Measurements from ENCODE around the gene SLC39A13. TPM values are rescaled to one million over a fixed set of nuclear protein-coding genes. Genes with fewer than 3 reads are reported as not detected.

SLC39A13 gene
- total RNA-seq, 1 donor from 2014 or later = 36.0 TPM

- TF ChIP-seq CTCF (conservative IDR thresholded peaks at IDR 0.05) = no peak
- Mint-ChIP-seq H3K27ac (ENCODE audit: unreplicated experiment) (peak overlapping the region; percentile 94), H3K36me3 (ENCODE audit: low read depth) (no peaks in the 10 kb centered on the region), H3K4me1 (peaks cover 19% of the 10 kb centered on the region), H3K27me3 (ENCODE audit: low read depth) (no peaks in the 10 kb centered on the region), H3K4me3 (peak overlapping the region; percentile 92), H3K9me3 (no peaks in the 10 kb centered on the region)
- no peak for DNase-seq (ENCODE audit: low read depth, low spot score)
Measured at GRCh38 chr11:47406896-47407745, 1.3 kb upstream of the SLC39A13 start.

- Mint-ChIP-seq H3K27me3 (ENCODE audit: low read depth) (no peaks in the 10 kb centered on the region), H3K27ac (ENCODE audit: unreplicated experiment) (peak overlapping the region; percentile 92), H3K4me3 (peak overlapping the region; percentile 91), H3K4me1 (peaks cover 19% of the 10 kb centered on the region), H3K9me3 (no peaks in the 10 kb centered on the region), H3K36me3 (ENCODE audit: low read depth) (no peaks in the 10 kb centered on the region)
- DNase-seq (ENCODE audit: low read depth, low spot score) = no peak
- no peak for TF ChIP-seq CTCF (conservative IDR thresholded peaks at IDR 0.05)
Measured at GRCh38 chr11:47408598-47409439, 429 bp downstream of the SLC39A13 start.

DNA sequence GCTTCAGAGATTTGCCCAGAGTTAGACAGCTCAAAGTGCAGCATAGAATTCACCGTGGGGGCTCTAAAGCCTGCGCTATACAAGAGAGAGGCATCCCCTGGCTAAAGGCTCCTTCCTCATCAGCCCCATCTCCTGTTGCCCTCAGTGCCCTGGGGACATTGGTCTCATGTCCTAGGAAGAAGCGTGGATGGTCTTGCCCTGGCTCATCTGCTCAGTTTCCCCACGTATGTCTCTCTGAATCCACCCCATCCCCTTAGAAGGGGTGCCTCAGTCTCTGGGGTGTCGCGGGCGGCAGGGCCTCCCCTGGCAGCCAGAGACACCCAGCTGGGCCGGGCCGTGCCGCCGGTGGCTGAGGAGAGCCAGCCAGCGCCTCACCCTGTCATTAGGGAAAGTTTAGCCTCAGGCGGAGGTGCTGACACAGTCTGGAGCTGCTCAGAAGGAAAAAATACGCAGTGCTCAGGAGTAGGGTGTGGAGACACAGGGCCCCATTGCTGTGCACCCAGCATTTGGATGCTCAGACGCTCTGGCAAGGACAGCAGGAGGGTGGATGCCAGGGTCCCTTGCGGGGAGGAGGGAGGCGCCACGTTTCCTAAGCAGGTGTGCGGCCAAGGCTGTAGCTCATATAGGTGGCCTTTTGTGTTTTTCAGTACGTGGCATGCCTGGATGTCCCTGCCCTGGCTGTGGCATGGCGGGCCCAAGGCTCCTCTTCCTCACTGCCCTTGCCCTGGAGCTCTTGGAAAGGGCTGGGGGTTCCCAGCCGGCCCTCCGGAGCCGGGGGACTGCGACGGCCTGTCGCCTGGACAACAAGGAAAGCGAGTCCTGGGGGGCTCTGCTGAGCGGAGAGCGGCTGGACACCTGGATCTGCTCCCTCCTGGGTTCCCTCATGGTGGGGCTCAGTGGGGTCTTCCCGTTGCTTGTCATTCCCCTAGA lies 1.3 kb downstream of the SLC39A13 start:
- no peak for DNase-seq (ENCODE audit: low read depth, low spot score)
- no peaks in the 10 kb centered on the region for H3K9me3 Mint-ChIP-seq
- H3K4me3 Mint-ChIP-seq = peak overlapping the region; percentile 91
- no peak for TF ChIP-seq CTCF (conservative IDR thresholded peaks at IDR 0.05)
- peaks cover 19% of the 10 kb centered on the region for H3K4me1 Mint-ChIP-seq
- no peaks in the 10 kb centered on the region for H3K27me3 Mint-ChIP-seq (ENCODE audit: low read depth)
- H3K36me3 Mint-ChIP-seq (ENCODE audit: low read depth) = peaks cover 3% of the 10 kb centered on the region
- no peak overlapping the region for H3K27ac Mint-ChIP-seq (ENCODE audit: unreplicated experiment)

- H3K4me1 Mint-ChIP-seq = peaks cover 19% of the 10 kb centered on the region
- no peaks in the 10 kb centered on the region for H3K9me3 Mint-ChIP-seq
- peak overlapping the region; percentile 68 for H3K4me3 Mint-ChIP-seq
- no peaks in the 10 kb centered on the region for H3K27me3 Mint-ChIP-seq (ENCODE audit: low read depth)
- no peak for TF ChIP-seq CTCF (conservative IDR thresholded peaks at IDR 0.05)
- peaks cover 3% of the 10 kb centered on the region for H3K36me3 Mint-ChIP-seq (ENCODE audit: low read depth)
- H3K27ac Mint-ChIP-seq (ENCODE audit: unreplicated experiment) = no peak overlapping the region
- no peak for DNase-seq (ENCODE audit: low read depth, low spot score)
Measured at GRCh38 chr11:47410370-47411264, 2.2 kb downstream of the SLC39A13 start.
